Smooth muscle cell (in vitro differentiated cells): Measurements from ENCODE around the gene IGF1. TPM values are rescaled to one million over a fixed set of nuclear protein-coding genes. Genes with fewer than 3 reads are reported as not detected.

Source experiments
- DNase-seq: peaks from one replicate; lab custom pipeline; 2025; ENCODE audit not compliant: unreplicated experiment; lab: John Stamatoyannopoulos, UW
- H2AFZ ChIP-seq: fragments of 200-600 bp; sonication (generic); 2 replicates; pipeline ENCODE4 v1.6.0; 2016; ENCODE audit warnings: antibody characterized with exemption, low read depth, mild to moderate bottlenecking
- H3F3A ChIP-seq: fragments of 200-600 bp; sonication (generic); 2 replicates; pipeline ENCODE4 v1.6.0; 2017; ENCODE audit warnings: antibody characterized with exemption, low read depth
- H3K27ac ChIP-seq: fragments of 200-600 bp; sonication (generic); 2 replicates; pipeline ENCODE4 v1.5.1; 2016; ENCODE audit warnings: low read depth, mild to moderate bottlenecking
- H3K27me3 ChIP-seq: fragments of 200-600 bp; sonication (generic); 2 replicates; pipeline ENCODE4 v1.6.1; 2016; ENCODE audit warnings: low read depth, mild to moderate bottlenecking
- H3K36me3 ChIP-seq: fragments of 200-600 bp; sonication (generic); 2 replicates; pipeline ENCODE4 v1.5.1; 2016; ENCODE audit warnings: low read depth
- H3K4me1 ChIP-seq: fragments of 200-600 bp; sonication (generic); 2 replicates; pipeline ENCODE4 v1.5.1; 2016; ENCODE audit warnings: low read depth
- H3K4me2 ChIP-seq: fragments of 200-600 bp; sonication (generic); 2 replicates; pipeline ENCODE4 v1.6.0; 2016; ENCODE audit warnings: mild to moderate bottlenecking
- H3K4me3 ChIP-seq: fragments of 200-600 bp; sonication (generic); 2 replicates; pipeline ENCODE4 v1.5.1; 2016; ENCODE audit warnings: mild to moderate bottlenecking
- H3K79me2 ChIP-seq: fragments of 200-600 bp; sonication (generic); 2 replicates; pipeline ENCODE4 v1.6.0; 2016; ENCODE audit warnings: low read depth, mild to moderate bottlenecking
- H3K9ac ChIP-seq: fragments of 200-600 bp; sonication (generic); 2 replicates; pipeline ENCODE4 v1.6.0; 2016; ENCODE audit warnings: low read depth
- H3K9me3 ChIP-seq: fragments of 200-600 bp; sonication (generic); replicated peaks from 2 replicates; pipeline ENCODE4 v1.5.1; 2016; ENCODE audit warnings: low read depth
- H4K20me1 ChIP-seq: fragments of 200-600 bp; sonication (generic); 2 replicates; pipeline ENCODE4 v1.6.0; 2016; ENCODE audit warnings: low read depth
- WGBS: methylation state at CpG from one replicate; pipeline ENCODE4 v1.1.7; 2016; ENCODE audit warnings: low lambda C conversion rate; 5-methylcytosine and 5-hydroxymethylcytosine counted together
- polyA plus RNA-seq: library from polyadenylated mRNA; unstranded; fragments of >200 nt; fragmentation: Nextera tagmentation; extraction: Ambion mirVana; gene quantifications from 2 replicates; pipeline ENCODE4 v1.2.1, GENCODE V29; 2016
- total RNA-seq: library from RNA; depleted of rRNA; stranded (reverse); fragments of >200 nt; gene quantifications from 2 replicates; pipeline ENCODE4 v1.2.3, GENCODE V29; 2014
- TF ChIP-seq, protein P1 (sequence below): fragments of 200-600 bp; sonication (generic); IDR thresholded peaks from 2 replicates; pipeline ENCODE4 v1.5.1; 2017; ENCODE audit warnings: borderline replicate concordance, mild to moderate bottlenecking, antibody characterized with exemption; ENCODE audit not compliant: insufficient read depth, poor library complexity, severe bottlenecking

IGF1 gene
- total and polyA plus RNA-seq, 2 experiments from 2014 or later: 1.3 to 8.9 TPM

GRCh38 chr12:102407776-102408486 is 72.4 kb downstream of the IGF1 start:
- no peak for DNase-seq
- no peaks in the 10 kb centered on the region for H3K79me2 ChIP-seq

GRCh38 chr12:102406033-102406584 is 74.3 kb downstream of the IGF1 start:
- Histone ChIP-seq H3K4me3 (no peak overlapping the region), H3K79me2 (no peaks in the 10 kb centered on the region), H3K9me3 (no peaks in the 10 kb centered on the region), H3F3A (no peaks in the 10 kb centered on the region), H2AFZ (no peak overlapping the region), H3K9ac (no peak overlapping the region), H3K36me3 (no peaks in the 10 kb centered on the region), H3K4me2 (no peak overlapping the region), H3K27ac (no peak overlapping the region), H3K4me1 (peaks cover 3% of the 10 kb centered on the region), H4K20me1 (no peaks in the 10 kb centered on the region), H3K27me3 (no peaks in the 10 kb centered on the region)
- 73% methylated on average over 7 of the region's 7 CpGs for WGBS
- DNase-seq: no peak
- TF ChIP-seq, protein P1, sequence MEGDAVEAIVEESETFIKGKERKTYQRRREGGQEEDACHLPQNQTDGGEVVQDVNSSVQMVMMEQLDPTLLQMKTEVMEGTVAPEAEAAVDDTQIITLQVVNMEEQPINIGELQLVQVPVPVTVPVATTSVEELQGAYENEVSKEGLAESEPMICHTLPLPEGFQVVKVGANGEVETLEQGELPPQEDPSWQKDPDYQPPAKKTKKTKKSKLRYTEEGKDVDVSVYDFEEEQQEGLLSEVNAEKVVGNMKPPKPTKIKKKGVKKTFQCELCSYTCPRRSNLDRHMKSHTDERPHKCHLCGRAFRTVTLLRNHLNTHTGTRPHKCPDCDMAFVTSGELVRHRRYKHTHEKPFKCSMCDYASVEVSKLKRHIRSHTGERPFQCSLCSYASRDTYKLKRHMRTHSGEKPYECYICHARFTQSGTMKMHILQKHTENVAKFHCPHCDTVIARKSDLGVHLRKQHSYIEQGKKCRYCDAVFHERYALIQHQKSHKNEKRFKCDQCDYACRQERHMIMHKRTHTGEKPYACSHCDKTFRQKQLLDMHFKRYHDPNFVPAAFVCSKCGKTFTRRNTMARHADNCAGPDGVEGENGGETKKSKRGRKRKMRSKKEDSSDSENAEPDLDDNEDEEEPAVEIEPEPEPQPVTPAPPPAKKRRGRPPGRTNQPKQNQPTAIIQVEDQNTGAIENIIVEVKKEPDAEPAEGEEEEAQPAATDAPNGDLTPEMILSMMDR: no peak

More at GRCh38 chr12:102407776-102408486, 72.4 kb downstream of the IGF1 start:
- Histone ChIP-seq H3K36me3 (no peaks in the 10 kb centered on the region), H4K20me1 (no peaks in the 10 kb centered on the region), H3K9ac (no peak overlapping the region), H3K27ac (no peak overlapping the region), H2AFZ (no peak overlapping the region), H3K4me3 (no peak overlapping the region), H3K27me3 (peaks cover 4% of the 10 kb centered on the region), H3K4me1 (peaks cover 3% of the 10 kb centered on the region), H3K4me2 (no peak overlapping the region), H3K9me3 (no peaks in the 10 kb centered on the region), H3F3A (no peaks in the 10 kb centered on the region)
- WGBS: 90% methylated on average over 3 of the region's 3 CpGs
- TF ChIP-seq, protein P1: no peak

DNA sequence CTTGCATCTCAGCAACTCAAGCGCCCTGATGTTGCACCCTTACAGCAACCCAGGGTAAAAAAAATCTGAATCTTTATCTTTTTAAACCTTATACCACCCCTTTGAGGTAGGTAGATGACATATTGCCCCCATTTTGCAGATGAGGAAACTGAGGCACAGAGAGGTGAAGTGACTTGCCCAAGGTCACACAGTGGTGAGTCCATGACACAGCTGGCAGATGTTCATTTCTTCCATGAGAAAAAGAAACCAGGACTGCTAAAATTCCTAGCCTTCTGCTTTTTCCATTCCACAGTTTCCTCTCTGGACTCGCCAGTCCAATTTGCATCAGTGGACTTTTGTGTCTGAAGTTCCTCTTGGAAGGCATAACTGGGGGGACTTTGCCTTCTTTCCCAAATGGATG is 79.3 kb downstream of the IGF1 start:
- Histone ChIP-seq H3K79me2 (no peaks in the 10 kb centered on the region), H3K27me3 (peaks cover 5% of the 10 kb centered on the region), H3K9ac (no peak overlapping the region), H3K9me3 (no peaks in the 10 kb centered on the region), H3K4me3 (no peak overlapping the region), H3K4me2 (no peak overlapping the region), H3K27ac (no peak overlapping the region), H3K4me1 (peaks cover 3% of the 10 kb centered on the region), H2AFZ (no peak overlapping the region), H4K20me1 (no peaks in the 10 kb centered on the region), H3F3A (no peaks in the 10 kb centered on the region), H3K36me3 (no peaks in the 10 kb centered on the region)
- 90% methylated on average over 2 of the region's 2 CpGs for WGBS
- TF ChIP-seq, protein P1: no peak
- no peak for DNase-seq

DNA sequence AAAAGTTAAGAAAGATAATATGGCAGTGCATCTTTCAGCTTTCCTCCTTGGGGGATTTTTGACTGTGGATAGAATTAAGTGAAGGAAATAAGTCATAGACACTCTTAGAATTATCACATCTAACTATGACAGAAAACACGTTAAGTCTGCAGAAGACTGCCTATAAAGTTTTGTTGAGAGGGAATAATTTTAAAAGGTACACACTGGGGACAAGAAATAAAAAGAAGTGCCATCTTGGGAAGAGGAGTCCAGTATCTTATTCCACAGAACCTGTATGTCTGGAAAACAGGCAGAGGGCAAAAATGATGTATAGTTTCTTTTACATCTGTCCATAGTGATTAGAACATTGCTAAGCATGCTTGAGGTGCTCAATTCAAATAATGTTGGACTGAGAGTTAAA is 80.7 kb downstream of the IGF1 start:
- Histone ChIP-seq H3K4me2 (no peak overlapping the region), H3K9me3 (no peaks in the 10 kb centered on the region), H2AFZ (no peak overlapping the region), H3K27ac (no peak overlapping the region), H3K4me1 (no peaks in the 10 kb centered on the region), H3K27me3 (peaks cover 5% of the 10 kb centered on the region), H3K79me2 (no peaks in the 10 kb centered on the region), H3K36me3 (no peaks in the 10 kb centered on the region), H4K20me1 (no peaks in the 10 kb centered on the region), H3K9ac (no peak overlapping the region), H3K4me3 (no peak overlapping the region), H3F3A (no peaks in the 10 kb centered on the region)
- 78% methylated on average over 1 of the region's 1 CpG for WGBS
- TF ChIP-seq, protein P1: no peak
- DNase-seq: no peak
